ENCODE data around the gene NFIA.

Gene NFIA

DNA sequence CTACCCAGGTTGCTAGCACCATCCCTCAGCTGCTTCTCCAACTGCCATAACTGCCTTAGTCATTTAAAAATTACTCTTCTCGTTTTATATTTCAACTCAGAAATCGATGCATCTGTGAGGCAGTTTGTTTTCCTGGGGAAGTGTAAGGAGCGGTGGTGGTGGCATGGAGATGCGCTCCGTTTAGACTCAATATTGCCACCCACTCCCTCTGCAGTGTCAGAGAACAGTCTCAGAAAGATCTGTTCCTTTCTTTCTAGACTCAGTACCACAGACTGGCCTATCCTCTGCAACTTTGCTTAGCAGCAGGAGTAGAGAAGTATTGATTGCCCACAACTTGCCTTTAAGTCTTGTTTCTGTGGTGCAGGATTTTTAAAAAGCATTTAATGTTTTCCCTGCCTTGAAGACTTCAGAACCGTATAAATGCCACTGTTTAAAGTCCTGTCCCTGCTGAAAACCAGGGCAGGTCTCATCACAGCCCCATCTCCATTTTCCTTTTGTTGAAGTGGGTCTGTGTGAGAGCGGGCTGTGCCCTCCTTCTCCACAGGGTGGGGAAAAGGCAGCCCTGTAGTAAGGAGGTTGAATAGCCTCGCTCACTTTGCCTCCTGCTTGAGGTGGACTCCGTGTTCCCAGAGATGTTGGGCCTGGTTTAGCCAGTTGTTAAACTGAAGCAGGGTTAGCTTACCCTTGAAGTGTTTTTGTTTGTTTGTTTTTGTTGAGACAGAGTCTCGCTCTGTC, 105.2 kb downstream of the NFIA start:
- FAIRE-seq: no peak

DNA sequence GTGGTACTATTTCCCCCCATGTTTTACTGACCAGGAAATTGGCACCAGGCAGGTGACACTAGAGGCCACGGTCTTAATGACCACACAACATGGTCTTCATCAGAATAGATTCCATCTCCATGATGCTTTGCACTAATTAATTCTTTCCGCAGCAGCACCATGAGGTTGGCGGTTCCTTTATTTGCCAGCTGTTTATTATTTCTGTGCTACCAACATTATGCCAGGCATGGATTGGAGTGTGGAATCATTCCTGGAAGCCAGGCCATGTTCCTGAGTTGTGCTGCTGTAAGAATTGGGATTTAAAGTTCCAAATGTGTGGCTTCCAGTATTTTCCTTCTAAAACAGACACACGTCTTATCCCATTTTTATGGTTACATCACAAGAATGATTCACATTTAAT, 107.8 kb downstream of the NFIA start:
- no peak for FAIRE-seq

DNA sequence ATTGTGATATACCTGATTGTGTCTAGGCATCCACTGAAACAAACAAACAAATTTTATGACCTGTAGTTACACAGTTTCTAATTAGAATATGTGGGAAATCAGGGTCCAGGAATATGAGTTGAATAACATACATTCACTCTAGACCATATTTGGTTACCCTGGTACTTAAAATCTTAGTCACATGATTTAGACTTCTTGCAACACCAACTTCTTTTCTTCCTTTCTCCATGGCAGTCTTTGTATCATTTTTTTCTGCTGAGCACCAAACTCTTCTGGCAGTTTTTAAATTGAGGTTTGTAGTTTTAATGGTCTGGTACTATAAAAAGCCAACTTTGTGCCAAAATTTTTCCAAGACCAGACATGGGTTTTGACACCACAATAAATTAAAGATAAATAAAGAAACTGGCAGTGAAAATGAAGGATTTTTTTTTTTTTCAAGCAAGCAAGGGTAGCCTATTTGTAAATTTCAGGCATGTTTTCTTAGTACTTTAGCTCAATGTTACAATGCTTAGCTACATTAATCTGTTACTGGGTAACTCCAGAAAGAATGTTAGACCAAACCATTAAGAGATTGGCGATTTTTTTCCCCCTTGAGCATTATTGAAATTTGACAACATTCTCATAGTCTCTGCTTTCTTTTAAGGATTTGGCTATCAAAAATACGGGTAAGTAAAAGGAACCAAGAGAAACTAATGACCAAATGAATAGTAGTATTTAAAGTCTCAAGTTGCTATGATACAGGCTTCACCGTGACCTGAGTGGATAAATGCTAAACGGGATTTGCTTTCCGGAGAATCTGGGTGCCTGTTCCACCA, 108.5 kb downstream of the NFIA start:
- FAIRE-seq: no peak

DNA sequence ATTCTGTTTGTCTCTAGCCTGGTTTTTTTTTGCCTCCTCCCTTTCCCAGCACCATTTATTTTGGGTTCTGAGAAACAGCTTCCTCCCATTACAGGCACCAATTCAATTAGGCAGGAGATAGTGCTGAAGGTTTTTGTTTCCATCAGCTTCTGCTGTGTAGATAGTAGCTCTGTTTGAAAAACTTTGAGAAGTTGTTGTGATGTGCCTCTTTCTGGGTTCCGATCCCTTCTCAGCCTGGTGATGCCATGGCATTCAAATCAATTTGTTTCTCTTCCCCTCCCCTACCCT, 109.0 kb downstream of the NFIA start:
- no peak for FAIRE-seq

DNA sequence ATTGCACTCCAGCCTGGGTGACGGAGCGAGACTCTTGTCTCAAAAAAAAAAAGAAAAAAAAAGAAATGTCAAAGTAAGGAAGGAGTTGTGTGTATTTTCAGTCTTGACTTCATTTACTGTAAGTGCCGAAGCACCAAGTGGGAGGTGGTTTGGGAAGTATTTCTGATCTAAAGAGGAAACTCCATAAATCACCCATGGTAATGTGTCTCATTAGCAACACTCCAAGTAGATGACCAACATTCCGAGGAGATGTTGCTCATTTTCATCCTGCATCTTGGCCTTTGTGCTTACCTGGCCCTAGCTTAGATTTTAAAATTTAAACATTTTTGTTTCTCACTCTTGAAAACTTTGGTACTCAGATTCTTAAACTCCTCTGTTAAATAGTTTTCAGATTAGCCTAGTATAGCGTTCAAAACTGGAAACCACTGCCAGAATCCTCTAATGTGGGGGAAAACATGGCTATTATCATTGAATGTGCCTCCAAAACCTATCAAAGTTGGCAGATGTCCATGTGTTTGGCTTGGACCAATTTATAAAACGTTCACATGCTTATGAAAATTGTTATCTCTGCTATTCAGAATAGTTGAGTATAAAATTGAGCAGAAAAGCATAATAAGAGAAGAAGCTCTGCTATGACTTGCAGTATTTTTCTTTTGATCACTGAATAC, 110.4 kb downstream of the NFIA start:
- FAIRE-seq: no peak

DNA sequence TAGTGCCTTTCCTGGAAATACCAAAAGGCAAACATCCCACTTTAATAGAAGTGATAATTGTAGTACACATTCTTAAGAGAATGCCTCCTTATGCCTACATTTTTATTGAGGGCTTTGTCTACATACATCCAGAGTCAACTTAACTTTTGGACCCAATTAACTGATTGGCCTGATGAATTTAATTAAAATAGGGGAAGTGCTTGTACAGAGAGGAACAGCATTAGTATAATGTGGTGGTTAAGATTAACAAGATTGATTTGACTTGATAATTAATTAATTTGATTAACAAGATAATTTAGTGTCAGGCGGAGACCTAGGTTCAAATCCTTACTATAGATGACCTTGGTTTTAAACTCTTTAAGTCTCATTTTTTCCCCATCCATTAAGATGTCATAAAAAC, 111.4 kb downstream of the NFIA start:
- FAIRE-seq: no peak

DNA sequence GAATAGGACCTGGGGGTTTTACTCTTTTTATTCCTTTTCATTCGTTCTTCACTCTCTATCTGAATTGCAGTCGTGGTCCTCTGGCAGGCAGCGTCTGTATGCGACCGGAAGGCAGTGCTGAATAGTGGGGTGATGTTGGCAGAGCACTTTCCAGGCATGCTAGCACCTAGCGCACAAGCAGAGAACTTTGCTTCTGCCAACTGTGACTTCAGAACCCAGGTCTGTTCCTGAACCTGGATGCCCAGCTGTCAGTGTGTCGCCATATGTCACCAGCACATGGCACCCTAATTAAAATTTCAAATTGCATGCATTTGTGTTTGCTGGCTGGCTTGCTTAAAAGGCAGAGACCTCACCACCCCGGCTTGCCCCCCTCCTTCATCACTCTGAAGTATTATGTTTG, 116.2 kb downstream of the NFIA start:
- no peak for FAIRE-seq

DNA sequence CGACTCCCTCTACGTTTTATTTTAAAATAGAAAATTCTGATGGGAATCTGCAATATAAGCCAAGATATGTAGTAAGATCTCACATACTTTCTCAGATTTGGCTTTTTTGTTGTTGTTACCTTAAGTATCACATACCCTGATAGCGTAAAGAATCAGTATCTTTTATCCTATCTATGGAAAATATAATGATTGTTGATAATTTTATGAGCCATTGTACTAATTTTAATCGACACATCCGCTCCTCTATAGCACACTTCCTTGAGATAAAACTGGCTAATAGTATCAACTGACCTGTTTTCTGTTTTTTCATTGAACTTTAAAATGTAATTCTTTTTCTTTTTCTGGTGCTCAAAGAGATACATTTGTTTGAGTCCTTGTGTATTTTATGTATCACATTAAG, 118.7 kb downstream of the NFIA start:
- FAIRE-seq: no peak

DNA sequence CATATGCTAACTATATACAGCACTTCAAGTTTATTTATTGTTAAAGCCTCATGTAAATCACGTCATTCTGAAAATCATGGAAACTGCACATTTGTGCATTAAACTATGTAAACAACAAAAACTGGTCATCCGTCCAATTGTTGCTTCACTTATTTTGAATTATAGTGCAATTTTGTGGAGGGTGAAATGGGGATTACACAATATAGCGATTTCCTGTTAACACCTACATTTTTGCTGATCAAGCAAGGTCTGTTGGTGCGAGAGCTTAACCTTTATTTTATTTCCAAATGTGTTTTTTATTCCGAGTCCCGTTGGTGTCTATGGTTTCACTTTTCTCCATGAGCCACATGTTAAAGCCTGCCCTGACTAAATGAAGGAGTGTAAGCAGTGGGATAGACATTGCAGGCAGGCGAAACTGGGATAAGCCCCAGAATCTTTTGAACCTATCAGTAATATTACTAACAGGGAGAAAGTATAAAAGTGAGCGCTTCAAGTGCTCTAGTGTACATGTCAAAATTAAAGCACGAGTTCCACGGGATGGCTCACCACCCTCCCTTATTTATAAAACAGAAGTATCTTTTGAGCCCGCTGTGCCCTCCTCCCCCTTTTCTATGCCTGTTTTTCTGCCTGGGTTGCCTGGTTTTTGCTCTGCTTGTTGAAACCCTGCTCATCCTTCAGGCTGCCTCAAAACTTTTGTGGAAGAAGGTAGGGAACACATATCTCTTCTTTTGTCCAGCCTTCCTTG, 120.7 kb downstream of the NFIA start:
- no peak for FAIRE-seq

DNA sequence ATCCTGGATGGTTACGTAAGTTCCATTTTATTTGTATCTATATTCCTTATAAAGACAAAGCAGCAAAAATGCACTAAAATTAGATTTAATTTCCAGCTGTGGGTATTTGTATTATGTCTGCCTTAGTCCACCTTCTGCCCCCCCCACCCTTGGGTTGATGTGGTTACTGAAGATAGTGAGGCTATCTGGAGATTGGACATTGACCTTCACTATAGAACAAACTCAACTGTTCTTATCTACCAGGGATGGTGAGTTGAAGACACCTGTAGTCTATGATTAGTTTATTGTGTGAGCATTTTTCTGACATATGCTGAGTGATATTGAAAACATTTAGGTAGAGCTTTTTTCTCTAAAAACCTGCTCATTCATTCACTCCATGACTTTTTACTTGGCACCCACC, 122.2 kb downstream of the NFIA start:
- no peak for FAIRE-seq

DNA sequence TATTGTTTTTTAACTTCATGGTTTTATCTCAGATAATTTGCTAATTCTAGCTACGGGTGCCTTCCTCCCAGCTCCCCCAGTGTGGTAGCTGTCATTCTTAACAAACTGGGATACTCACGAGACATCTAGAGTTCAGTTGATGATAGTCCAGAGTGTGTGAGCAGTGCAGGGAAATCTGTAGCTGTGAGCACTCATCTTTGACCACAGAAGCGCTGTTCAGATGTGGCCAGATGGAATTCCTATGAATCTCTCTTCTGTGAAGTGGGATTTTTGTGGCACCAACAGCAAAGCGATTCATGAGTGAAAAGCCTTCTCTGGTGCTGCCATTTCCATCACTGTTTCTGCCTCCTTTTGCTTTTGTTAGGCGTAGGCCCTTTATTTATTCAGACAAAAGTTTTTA, 125.1 kb downstream of the NFIA start:
- no peak for FAIRE-seq

DNA sequence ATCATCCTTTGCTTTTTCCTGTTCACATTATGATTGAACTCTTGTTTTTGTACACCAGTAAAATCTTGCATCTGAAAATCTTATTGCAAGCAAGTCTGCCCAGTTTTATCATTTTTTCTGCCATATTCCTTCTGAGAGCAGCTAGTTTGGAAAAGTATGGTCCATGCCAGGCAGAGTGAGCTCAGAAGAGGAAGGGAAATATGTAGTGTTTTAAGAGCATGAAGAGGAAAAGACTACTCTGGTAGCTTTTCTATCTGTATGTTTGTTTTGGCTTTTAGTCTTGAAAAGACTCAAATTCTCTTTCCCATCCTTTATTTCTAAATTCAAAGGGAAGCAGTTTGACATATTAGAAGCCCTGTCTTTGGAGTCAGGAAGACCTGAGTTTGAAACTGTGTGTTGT, 125.8 kb downstream of the NFIA start:
- no peak for FAIRE-seq

DNA sequence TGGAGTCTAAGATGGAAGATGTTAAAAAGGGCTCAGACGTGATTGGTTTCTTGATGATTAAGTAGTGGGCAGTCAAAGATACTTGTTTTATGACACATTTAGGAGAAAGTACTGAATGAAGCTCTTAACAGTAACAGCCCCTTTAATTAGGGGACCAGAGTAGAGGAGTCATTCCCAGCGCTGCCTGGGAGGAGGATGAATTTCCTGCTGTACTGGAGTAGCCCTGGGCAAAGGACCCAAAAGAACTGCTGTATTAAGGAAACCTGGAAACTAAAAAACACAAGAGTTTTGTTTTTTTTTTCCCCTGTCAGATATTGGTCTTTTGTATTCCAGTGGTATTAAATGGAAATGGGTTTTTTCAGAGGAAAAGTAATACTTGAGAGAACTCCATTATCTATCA, 126.5 kb downstream of the NFIA start:
- FAIRE-seq: no peak

DNA sequence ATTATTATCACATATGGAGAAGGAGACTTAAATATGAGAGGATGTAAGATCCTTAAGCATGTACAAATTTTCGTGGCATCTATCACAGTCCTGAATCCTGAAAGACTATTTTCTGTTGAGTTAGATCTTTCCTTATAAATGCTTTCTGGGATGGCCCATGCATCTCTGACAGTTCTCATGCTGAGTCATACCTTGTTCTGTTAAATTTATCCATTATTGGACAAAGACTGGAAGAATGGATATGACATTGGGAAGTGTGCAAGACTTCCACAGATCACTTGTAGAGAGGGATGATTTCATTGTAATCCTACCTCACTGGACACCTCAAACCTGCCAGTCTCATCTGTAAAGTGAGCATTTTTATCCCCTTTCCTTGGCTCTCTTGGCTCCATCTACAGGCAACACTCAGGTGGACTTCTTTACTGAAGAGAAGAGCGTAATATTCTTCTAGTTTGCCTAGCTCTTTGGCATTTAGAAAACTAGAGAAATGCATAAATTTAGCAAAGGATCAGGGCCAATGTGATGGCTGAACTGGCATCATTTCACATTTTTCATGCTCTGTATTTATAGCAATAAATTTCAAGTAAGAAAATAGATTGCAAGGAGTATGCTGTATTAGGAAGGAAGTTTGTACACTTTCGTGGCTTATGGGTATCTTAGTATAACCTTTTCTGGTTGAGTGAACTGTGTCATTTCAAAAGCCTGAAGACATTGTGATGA, 128.2 kb downstream of the NFIA start:
- FAIRE-seq: no peak

DNA sequence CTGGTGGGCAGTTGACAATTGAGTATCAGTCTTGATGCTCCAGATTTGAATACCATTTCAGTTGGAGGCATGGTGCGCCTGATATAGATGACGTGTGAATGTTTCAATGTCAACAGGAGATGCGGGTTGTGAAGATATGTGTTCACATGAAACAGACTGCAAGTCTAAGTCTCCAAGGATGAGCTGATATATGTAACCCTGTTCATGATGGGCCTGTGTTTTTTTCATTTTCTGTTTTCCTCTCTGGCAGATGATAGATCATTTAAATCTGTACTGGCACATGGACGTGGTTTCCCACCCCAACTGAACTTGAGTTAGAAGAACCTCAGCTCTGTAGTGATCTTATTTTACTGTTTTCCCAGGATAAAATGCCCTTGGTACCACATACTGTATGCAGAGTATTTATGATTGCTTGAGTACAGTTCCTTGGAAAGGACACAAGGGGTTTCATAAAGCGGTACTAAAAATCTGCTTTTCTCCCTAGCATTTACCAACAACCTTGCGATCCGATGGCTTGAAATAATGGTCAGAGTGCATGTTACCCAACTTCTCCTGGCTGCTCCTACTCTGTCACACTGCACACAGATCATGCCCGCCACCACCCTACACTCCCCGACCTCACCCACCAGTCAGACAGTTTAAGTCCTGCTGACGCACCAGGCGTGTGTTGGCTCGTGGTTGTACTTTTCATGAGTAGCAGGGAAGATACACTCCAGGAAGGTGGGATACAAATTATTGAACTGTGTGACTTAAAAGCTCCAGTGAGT, 131.1 kb downstream of the NFIA start:
- no peak for FAIRE-seq

DNA sequence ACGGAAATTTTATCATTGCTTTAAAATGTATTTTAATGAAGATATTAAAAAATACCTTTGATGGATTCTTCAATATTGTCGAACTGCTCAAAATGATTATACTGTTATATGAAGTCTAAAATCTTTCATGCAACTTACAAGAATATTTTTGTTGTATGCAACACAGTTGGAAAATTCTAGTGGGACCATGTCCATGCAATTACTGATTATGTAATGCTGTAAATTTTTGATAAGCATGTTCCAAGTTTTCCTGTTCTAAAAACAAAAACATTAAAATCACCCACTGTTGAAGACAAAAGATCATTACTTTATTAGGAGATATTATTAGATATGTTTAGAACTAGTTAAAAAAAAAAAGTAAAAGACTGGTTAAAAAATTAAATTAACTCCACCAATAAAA, 132.8 kb downstream of the NFIA start:
- no peak for FAIRE-seq

DNA sequence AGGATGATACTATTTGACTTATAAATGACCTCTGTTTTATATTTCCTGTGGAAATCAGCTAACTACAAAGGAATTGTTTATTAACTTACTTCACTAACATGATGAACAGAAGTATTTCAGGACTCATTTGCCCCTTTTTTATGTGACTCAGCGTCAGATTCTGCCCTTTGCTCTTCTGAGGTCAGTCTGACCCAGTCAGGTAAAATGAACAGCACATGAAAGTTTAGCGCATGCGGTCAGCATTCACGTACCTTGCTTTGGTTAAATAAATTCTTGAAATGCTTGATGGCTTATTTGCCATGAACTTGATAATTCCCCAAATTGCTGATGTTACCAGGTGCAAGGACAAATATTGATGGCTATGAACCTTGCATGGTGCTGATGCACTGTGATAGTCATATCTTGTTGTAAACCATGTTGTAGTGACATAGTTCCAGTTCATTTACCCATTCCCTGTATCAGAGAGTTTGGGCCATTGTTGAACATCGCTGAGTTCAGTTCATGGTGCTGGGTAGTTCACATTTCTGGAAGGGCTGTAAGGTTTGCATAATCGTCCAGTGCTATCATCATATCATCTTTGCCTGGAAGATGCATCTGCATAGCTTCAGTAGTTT, 133.4 kb downstream of the NFIA start:
- no peak for FAIRE-seq

DNA sequence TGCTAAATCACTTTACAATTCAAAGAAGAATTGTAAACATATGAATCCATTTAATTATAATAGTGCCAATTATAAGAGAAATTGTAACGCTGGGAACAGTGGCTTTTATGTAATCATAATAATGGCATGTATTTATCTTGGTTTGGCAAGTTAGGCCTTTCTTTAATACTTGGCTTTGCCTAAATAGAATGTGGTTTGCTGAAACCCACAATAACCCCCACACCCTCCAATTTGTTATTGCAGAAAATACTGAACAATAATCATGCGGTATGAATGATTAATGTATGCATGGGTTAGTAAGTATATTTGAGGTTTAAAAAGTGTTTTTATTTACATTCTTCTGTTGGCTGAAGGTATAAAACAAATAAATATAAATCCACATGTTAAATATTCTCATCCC, 138.2 kb downstream of the NFIA start:
- FAIRE-seq: no peak

DNA sequence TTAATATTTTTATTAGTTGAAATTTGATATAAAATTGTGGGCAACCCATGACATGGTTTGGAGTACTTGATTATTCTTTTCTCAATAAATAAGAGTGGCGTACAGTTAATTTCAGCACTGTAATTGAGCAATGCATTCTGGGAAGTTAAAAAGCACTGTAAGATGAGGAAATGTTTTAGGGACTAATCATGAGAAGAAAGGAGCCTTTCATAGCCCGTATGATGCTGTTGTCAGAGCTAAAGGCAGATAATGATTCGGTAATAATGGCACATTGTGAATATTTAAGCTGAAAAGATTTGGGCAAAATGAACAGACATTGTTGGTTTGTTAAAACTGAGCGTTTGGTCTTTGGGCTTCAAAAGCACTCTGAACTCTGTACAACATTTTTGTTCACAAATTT, 139.3 kb downstream of the NFIA start:
- FAIRE-seq: no peak

DNA sequence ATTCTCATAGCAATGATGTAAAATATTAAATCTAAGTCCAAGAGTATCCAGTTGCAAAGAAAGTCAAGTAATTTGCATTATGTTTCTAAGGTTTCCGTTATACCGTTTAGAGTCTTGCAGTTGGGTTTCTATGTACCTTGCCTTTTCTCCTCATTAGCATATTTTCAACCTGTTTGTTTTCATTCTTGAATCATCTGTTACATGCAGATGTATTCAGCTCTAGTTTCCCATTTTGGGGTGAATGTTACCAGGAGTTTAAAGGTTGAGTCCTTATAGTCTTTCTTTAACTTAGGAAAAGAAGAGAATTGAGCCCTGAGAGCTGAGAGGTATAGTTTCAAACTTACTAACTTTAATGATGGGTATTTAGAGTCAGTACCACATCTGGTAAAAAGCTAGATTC, 139.9 kb downstream of the NFIA start:
- FAIRE-seq: no peak

DNA sequence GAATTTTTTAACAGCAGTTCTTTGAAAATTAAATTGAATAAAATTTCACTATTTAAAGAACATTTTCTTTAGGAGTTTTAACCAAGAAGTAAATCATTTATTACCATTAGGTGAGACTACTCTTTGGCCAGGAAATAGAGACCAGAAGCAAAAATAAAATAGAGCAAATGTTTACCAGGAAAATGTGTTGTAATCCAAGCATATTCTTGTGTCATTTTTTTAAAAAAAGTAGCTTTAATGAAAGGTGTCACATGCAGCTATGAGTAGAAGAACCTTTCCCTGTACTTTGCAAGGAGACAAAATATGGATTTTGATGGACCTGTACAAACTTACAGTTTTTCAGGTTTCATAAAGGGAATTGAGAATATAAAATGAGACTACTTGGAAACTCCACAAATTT, 140.8 kb downstream of the NFIA start:
- FAIRE-seq: no peak

DNA sequence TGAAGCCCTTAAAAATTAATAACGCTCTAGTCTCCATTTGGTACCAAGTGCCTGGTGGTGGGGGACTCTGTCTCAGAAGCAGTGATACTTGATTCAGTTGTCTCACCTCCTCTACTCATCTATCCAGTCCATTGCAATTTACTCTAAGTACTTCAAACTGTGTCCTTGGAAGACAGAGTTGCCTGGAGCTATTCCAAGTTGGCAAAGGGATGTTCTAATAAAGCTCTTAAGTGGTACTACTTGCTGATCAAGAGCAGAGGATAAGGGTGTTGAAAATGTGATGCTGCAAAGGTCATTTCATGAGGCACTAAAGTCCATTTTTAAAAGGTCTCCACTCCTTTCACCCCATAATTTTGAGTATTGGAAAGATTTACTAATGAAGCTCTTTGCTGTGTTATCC, 142.2 kb downstream of the NFIA start:
- no peak for FAIRE-seq

Measured in TTC549 (cell line).